Stimulated activated CD8-positive, alpha-beta memory T cell treated with anti-CD3 and anti-CD28 coated beads, Interleukin-4, amount 100 ng/mL, for 1 hour (primary cell): ENCODE data around the gene ADRA1B.

Source experiments
- DNase-seq, 2 donors: peaks; one replicate each; pipeline ENCODE4 v3.0.0-alpha.2; 2020; ENCODE audit warnings: low read depth in 2 of 2, low spot score in 1 of 2

The ADRA1B gene

DNA sequence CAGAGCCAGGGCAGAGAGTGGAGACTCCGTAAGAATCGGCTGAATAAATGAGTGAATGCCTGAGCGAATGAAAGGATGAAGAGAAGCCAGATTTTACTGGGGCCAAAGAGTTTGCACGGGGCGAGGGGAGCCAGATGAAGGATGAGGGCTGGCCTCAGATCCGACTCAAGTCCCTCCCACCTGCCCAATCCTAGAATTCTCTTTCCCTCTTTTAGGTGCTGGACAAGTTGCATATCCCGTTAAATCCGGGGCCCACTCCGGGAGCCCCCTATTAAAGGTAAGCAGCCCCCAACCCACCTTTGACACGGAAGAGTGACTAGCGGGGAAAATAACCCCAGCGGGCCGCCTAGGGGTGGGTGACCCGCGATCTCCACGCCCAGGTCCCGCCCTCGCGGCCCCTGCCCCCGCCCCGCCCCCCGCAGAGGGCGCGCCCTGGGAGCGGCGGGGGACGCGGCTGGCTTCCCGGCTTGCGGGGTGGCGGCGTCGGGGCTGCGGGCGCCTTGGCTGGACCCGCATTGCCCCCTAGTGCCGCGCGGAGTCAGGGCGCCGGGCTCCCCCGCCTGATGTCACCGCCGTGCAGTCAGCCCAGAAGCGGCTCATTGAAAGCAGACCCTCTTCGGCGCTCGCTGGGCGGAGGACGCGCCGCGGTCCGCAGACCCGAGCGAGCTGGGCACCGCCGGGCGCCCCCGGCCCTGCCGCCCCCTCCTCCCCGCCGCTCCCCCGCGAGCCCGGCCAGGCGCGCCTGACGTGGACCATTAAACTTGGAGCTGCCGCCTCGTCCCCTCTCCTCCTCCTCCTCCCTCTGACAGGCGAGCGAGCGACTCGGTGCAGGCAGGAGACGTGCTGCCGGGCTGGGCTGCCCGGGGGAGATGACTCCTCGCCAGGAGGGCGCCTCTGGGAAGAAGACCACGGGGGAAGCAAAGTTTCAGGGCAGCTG, at the start of gene ADRA1B:
Gene ADRA1B (plus strand): TSS at position 579 of the 937 bp plus-strand sequence. CDS start 424 bp downstream, outside the sequence.
- DNase-seq: no peak

DNA sequence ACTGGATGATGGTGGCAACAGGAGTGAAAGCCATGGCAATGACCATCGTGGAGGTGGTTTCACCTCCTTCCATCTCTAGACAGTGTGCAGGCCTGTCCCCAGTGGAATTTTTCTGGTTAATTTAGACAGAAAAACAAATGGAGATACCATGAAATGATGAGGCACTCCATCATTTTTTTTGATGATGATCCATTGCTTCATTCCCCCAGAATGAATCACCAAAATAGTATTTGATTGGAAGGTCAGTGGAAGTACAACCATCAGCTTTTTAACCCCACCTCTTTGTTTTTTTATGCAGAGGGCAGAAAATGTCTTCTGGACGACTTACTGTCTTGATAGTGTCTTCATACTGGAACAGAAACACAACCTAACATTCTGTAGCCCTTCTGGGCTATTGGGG, 42.6 kb upstream of the ADRA1B start:
- no peak for DNase-seq

DNA sequence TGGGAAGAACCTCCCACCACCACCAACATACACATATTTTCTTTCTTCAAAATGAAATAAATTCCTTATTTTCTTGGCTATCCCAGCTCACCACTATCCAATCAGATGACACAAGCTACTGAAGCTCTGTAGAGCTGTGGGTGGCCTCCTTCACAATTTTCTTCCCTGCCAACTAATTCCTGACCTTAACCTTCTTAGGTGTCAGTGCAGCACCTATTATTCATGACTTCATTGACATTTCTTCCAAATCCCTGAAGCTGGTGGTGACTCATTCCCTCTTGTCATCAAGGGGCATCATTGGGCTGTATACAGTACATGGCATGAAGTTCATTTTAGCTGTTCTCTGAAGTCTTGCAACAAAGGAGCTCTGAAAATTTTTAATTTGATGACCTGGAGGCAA, 42.0 kb upstream of the ADRA1B start:
- DNase-seq: no peak

DNA sequence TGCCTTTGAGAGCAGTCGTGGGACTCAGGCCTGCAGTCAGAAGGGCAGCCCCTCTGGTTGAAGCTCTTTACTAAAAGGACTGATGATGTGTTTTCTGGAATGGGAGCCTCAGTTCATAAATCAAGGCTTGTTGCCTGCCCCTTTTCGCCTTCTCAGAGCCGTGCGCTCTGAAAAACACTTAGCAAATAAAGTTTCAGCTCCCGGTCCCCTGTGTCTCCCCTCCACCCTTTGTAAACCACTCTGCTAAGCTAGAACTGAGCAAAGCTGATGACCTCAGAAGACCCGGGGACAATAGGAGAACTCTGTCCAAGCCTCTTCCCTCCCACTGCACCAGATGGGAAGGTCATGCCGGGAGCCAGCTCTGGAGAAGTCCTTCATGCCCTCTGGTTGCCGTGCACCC, 39.3 kb upstream of the ADRA1B start:
- no peak for DNase-seq

DNA sequence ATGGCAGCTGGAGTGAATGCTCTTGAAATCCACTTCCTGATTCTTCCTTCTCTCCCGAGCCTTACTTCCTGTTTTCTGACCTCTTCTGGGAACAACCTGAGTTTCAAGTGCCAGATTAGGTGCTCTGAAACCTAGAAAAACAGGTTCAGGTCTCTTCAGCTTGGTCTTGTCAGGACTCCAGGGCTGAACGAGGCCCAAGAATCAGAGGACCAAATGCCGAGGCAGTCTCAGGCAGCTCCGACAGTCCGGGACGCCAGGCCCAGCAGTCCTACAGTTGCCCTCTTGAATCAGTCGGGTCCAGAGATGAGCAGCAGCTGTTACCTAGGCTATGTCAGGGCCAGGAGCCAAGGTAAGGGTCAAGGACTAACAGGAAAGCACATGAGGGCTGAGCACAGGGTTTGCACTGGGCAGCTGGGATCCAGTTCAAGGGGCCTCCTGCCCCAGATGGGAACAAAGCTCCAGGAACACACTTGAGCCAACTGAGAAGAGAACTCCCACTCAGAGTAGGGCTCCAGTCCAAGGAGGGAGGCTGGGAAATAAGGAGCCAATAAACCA, 38.3 kb upstream of the ADRA1B start:
- DNase-seq: no peak

DNA sequence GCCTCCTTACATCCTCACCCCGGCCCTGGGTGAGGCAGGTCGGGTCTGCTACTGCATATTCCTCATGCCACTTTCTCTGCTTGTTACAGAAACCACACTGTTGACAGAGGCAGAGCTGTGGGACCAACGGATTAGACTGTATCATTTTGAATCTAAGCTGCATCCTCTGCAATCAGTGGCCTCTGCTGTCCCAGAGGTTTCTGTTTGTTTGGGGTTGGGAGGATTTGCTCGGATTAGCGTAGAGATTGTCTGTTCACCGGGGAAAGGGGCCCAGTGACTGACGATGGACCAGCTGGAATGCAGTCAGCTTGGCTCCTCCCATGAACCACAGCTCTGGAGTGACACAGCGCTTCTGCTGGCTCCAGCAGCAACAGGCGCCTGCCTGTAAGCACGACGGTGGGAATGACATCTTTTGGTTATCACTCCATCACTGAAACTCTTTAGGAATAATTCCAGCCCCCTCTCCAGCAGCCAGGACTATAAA, 37.3 kb upstream of the ADRA1B start:
- DNase-seq: no peak

DNA sequence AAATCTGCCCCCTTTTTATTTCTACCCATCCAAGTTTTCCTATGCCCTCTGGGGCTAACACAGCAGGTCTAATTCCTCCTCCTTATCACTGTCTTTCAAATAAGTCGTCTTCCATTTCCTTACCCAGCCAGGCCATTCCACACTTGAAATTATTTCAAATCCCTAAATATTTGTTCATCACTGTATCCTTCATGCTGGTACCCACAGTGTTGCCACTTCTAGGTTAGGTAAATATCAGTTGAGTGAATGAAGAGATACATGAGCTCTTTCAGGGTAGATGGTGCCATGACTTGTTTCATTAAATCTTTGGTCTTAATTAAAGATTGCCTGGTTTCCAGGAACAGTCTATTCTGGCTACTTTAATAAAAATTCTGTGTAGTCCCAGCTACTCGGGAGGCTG, 35.6 kb upstream of the ADRA1B start:
- DNase-seq: no peak

DNA sequence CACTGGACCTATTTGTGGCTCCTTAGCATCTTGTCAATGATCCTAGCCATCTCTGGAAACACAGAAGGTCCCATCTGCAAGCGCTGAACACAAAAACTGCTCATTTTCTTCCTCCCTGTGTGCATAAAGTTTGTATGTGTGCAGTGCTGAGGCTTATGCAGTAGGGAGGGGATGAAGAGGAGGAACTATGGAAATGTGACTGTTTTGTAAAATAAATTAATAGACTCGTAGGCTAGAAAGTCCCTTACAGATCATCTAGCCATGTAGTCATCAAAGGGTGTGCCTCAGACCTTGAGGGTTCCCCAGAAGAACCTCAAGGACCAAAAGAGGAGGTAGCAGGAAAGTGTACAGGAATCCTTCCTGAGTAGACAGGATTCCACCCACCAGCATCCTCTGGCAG, 34.3 kb upstream of the ADRA1B start:
- no peak for DNase-seq

DNA sequence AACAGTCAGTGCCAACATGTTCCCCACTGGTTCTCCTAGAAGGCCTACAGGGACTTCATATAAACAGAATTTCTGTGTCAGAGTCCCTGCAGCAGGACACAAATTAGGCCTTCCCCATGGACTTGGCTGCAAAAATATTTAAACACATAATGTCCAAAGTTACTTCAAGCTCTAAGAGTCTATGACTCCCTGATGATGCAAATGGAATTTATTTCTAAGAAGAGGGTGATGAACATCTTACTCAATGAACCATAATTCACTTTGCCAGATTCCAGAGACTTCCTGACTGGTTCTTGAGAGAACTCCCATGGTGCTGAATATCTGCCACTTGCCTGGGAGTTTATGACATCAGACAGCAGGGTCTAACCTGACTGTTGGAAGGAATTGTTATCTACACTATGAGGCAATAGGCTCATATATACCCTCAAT, 32.7 kb upstream of the ADRA1B start:
- DNase-seq: no peak

DNA sequence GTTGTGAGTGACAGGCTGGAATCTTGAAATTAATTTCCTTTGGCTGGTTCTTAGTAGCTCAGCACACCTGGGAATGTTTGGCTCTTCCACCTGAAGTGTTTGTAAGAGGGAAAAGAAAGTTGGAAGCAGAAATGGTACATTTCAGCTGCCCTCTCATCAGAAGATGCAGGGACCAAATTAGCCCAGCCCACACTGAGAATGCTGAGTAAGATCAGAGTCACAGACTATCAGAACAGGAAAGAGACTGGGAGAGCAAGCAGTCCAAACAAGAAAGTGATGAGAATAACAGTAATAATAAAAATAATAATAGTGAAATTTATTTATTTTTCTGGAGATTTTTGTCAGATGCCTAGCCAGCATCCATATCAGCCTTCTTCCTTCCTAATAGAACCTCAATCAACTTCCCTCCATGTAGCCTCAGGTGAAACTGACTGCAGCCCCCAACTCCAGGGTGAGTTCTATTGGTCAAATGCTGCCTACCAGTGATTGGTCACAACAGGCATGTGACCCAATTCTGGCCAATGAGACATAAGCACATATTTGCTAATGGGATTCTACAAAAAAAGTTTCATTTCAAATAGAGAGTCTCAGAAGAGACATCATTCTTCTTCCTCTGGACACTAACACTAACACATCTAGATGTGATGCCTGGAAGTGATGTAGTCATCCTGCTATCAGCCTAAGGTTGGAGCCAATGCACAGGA, 31.2 kb upstream of the ADRA1B start:
- DNase-seq: no peak

DNA sequence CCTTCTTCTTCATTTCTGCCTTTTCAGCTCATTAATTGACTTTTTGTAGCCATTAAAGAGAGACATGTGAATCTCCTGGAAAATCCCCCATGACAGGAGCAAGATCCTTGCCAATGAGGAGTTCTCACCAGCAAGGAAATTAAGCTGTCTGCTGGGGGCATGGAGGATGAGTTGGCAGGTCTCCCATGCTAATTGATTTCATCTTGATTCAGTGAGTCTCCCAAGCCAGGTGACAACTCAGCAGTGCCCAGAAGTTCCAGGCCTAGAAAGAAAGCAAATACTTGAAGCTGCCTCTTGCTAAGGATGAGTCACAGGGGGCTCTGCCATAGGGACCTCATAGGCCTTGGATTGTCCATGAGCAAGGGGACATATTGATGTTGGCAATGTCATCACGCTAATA, 30.0 kb upstream of the ADRA1B start:
- DNase-seq: no peak

DNA sequence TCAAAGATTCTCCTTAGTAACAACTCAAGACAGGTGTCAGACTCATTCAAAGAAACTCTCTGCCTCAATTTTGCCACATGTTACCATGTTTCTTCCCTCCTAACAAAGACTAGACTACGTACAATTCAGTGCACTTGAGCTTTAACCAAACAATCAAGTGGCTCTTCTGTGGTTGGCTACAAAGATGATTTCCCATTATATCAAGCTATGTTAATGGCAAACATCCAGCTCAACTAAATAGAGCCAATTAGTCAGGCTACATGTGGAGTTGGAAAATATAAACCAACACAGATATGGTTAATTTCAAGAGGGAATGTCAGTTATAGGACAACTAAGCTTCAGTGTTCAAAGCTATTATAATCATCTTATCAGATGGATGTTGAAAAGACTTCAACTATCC, 29.2 kb upstream of the ADRA1B start:
- no peak for DNase-seq

DNA sequence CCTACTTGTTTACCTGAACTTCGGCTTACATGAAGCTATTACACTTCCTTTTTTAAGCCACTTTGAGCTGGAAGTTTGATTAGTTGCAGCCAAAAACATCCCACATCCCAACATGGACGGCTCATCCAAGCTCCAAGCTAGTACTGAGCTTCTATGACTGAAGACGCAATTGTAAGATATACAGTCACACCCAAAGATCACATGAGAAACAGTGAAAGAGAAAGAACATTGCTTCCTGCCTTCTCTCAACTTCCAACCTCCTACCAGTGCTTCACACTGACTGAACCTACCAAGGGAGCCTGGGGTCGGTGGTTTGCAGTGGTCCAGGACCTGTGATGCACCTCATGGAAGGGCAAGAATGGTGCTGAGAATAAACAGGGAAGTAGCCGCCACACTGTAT, 27.4 kb upstream of the ADRA1B start:
- no peak for DNase-seq

DNA sequence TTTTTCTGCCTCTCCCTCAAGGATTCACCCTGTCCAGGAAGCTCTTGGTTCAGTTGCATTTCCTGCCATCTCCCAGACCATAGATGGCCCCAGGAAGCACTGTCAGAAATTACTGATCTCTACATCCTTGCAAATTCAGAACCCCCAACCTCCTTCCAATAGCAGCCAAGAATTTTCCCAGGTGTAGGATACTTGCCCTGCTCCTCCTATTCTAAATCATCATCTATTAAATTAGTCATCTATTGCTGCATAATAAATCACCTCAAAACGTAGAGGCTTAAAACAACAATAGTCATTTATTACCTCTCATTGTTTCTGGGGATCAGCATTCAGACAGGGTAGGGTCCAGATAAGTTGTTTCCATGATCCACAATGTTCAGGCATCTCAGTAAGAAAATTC, 26.1 kb upstream of the ADRA1B start:
- no peak for DNase-seq

DNA sequence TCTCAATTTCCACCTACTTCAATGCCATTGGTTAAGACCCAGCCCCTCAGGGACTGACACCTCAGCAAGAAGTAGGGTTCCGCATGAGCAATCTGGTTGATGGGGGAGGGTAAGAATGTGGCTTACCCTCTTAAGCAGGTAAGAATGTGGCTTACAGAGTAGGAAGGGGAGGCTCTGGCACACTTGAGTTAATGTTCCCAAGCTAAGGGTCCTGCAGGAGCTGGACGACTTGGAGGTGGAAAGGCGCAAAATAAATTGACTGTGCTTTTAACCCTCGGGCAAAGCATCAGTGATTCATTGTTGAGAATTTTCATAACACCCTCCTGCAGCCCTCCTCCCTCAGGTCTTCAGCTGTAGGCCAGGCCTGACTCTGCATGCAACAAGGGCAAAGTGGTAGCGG, 24.9 kb upstream of the ADRA1B start:
- DNase-seq: no peak

DNA sequence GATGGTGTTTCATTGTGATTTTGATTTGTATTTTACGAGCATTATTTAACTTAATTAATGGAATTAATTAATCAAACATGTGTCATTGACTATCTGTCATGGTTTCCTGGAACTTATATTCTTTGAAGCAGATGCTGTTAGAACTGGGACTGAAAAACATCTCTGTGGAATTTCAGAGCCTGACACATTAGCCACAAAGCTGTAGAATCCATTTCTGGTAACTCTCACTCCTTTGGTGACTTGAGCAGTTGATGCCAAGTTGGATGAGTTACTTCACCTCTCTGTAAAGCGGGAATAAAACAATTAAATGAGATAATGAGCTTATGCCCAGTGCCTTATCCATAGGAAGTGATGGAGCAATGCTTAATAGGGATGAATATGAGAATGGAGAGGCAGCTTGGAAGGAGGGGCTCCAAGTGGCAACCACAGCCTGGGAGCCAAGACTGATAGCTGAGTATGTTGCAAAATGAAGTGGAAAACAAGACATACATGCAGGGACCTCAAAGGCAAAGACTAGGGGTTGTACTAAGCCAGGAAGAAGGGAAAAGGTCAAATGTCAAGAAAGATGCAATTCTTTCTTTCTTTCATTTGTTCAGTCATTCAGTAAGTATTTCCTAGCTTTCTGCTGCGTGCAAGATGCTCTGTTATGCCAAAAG, 23.1 kb upstream of the ADRA1B start:
- no peak for DNase-seq

DNA sequence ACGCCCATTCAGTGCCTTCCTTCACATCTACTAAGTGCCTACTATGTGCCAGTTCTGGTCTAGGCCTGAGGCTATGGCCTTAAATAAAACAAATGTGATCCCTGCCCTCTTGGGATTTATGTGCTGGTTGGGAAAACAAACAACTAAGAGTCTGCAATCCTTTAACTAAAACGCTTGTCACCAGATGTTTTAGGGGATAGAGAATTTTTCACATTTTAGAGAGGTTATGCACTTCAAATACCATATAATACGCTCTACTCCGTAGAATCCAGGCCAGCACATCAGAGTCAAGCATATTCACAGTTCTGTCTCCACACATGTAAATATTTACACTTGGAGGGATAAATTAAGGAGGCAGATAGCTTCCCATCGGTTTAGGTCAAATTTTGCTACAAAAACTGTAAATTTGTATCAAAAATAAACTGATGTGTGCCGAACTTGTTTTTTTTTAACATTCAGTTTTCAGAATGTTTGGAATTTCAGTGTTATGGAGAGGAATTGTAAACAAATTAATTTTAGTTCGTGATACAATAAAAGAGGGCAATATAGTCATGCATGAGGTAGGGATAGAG, 22.0 kb upstream of the ADRA1B start:
- no peak for DNase-seq

DNA sequence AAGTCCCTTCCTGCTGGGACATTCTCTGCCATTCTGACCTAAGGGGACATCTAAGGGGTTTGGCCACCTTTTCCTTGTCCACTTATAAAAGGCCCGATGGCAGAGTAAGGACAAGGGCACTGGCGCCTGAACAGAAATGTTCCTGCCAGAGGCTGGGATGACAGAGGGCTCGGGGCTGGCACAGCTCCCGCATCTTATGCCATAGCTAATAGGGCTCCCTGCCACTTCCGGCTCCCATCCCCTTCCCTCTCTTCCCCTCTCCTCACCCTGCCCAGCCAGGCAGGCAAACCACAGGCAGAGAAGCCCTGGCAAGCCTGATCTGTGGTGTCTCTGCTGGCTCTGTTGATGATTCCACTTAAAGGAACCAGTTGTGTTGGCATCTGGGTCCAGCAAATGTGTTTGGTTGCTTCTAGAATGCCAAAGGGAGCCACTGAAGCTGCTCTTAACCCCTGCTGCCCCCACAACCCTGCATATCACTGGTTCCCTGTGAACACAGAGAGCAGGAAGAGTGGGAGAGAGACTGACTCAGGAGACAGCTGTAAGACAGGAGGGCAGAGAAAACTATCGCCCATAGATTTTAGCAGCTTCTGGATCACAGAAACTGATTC, 18.4 kb upstream of the ADRA1B start:
- no peak for DNase-seq

DNA sequence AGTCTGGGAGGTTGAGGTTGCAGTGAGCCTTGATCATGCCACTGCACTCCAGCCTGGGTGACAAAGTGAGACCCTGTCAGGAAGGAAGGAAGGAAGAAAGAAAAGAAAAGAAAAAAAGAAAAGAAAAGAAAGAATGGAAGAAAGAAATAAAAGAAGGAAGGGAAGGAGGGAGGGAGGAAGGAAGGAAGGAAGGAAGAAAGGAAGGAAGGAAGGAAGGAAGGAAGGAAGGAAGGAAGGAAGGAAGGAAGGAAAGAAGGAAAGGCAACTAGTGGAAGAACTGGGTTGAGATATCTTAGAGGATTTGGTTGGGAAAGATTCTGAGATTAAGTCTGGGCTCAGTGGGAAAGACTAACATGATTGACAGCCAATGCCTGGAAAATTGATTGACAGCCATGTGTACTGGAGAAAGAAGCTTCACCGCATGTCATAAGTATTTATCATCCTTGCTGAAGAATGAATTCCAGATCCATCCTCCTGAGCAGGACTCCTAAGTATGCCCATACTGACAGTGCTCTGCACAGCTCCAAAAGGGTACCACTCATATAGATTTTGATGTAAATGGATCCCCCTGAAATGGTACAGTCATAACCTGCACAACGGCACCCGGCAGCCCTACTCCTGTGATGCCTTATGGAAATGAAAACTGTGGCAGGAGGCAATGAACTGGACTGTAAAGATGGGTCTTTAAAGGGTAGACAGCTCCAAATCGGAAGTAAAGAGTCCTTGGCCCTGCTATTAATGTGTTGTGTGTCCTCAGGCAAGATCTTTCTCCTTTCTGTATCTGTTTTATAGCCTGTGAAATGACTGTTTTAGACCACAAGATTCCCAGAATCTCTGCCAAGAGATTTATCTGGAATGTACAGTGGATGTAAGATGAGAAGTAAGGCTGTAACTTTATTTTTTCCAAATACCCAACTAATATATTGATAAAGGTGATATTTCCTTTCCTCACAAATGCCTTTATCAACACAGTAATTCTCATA, 16.9 kb upstream of the ADRA1B start:
- DNase-seq: no peak

DNA sequence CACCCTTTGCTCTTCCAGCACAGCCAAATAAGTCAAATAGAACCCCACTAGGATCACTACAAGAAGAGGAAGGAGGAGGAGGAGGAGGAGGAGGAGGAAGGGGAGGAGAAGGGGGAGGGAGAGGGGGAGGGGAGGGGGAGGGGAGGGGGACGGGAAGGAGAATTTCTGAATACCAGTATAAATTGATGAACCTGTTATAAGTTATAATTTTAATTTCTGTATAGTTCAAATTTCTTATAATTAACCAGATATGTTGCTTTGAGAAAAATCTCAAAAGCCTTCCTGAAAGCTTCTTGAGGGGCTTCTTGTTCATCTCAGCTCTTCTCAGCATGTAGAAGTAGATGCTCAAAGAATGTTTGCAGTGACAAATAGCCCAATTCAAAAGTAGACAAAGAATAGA, 15.0 kb upstream of the ADRA1B start:
- no peak for DNase-seq
